H1 (cell line): Measurements from ENCODE around the gene VOPP1. TPM values are rescaled to one million over a fixed set of nuclear protein-coding genes. Genes with fewer than 3 reads are reported as not detected.

Source experiments
- CTCF ChIA-PET: fragments of 300-600 bp; sonication (Branson Sonifier 250); formaldehyde crosslinking; loops from one replicate; lab custom pipeline; 2021; ENCODE audit not compliant: partially characterized antibody; lab: Charles Lee
- POLR2A ChIA-PET: fragments of 300-600 bp; sonication (Branson Sonifier 250); formaldehyde crosslinking; loops from one replicate; lab custom pipeline; 2021; ENCODE audit warnings: inconsistent platforms; ENCODE audit not compliant: partially characterized antibody; lab: Charles Lee
- DNase-seq, 2 experiments: peaks; one replicate each; pipeline versions ENCODE4 v3.0.0 to v3.0.0-alpha.2; 2010 to 2022; ENCODE audit warnings: low spot score in 2 of 2, low read depth in 1 of 2, mixed read lengths in 1 of 2
- FAIRE-seq: peaks from 2 replicates; lab custom pipeline; 2011; peaks lifted over from hg19 to GRCh38; lab: Jason Lieb, UNC
- H2AFZ ChIP-seq: 2 replicates; pipeline ENCODE4 v1.8.1; 2012; ENCODE audit warnings: low read length, inconsistent platforms
- H2AK5ac ChIP-seq: 2 replicates; pipeline ENCODE4 v1.6.1; 2013; ENCODE audit warnings: low read depth, low read length
- H2BK120ac ChIP-seq: replicated peaks from 2 replicates; pipeline ENCODE3; 2013; ENCODE audit warnings: low read depth, low read length, inconsistent platforms
- H2BK12ac ChIP-seq: 2 replicates; pipeline ENCODE4 v1.6.1; 2013; ENCODE audit warnings: low read depth, low read length
- H2BK15ac ChIP-seq: 2 replicates; pipeline ENCODE4 v1.6.1; 2013; ENCODE audit warnings: low read length
- H2BK20ac ChIP-seq: 2 replicates; pipeline ENCODE4 v1.6.1; 2013; ENCODE audit warnings: low read length
- H2BK5ac ChIP-seq: 2 replicates; pipeline ENCODE4 v1.6.1; 2013; ENCODE audit warnings: low read depth, low read length
- H3K14ac ChIP-seq: 2 replicates; pipeline ENCODE4 v1.6.1; 2013; ENCODE audit warnings: inconsistent platforms; ENCODE audit not compliant: insufficient read length
- H3K18ac ChIP-seq: 2 replicates; pipeline ENCODE4 v1.6.1; 2013; ENCODE audit warnings: low read length; ENCODE audit errors: extremely low read depth
- H3K23ac ChIP-seq: 2 replicates; pipeline ENCODE4 v1.6.1; 2013; ENCODE audit warnings: inconsistent platforms; ENCODE audit not compliant: insufficient read length
- H3K23me2 ChIP-seq: 2 replicates; pipeline ENCODE4 v1.6.1; 2013; ENCODE audit warnings: low read depth, low read length
- H3K27ac ChIP-seq: 2 replicates; pipeline ENCODE4 v1.6.1; 2011; ENCODE audit warnings: low read depth, low read length, inconsistent platforms
- H3K27me3 ChIP-seq, 4 experiments: replicated peaks in 1 of 4; 1 replicate in 1 of 4; 2 replicates in 3 of 4; pipeline versions ENCODE4 v1.6.1 to v1.8.1; 2011 to 2013; ENCODE audit warnings: low read length in 3 of 4, mild to moderate bottlenecking in 3 of 4, inconsistent platforms in 2 of 4, mixed read lengths in 2 of 4, moderate library complexity in 1 of 4; ENCODE audit not compliant: control insufficient read depth in 3 of 4, insufficient read depth in 3 of 4; ENCODE audit errors: extremely low read depth in 1 of 4
- H3K36me3 ChIP-seq, 4 experiments: 2 replicates each; pipeline versions ENCODE4 v1.6.1 to v1.8.1; 2011 to 2013; ENCODE audit warnings: mild to moderate bottlenecking in 4 of 4, low read length in 3 of 4, moderate library complexity in 2 of 4, control low read depth in 1 of 4, inconsistent platforms in 1 of 4; ENCODE audit not compliant: insufficient read depth in 4 of 4, control insufficient read depth in 2 of 4
- H3K4ac ChIP-seq: replicated peaks from 2 replicates; pipeline ENCODE3; 2013; ENCODE audit warnings: low read length, low read depth, mixed read lengths, inconsistent platforms; ENCODE audit not compliant: insufficient read length
- H3K4me1 ChIP-seq, 4 experiments: replicated peaks in 1 of 4; 1 replicate in 1 of 4; 2 replicates in 3 of 4; pipeline versions ENCODE4 v1.6.1 to v1.8.1; 2011 to 2013; ENCODE audit warnings: low read length in 3 of 4, inconsistent platforms in 2 of 4, mixed read lengths in 1 of 4; ENCODE audit not compliant: insufficient read depth in 4 of 4, control insufficient read depth in 3 of 4
- H3K4me2 ChIP-seq, 2 experiments: 2 replicates each; pipeline versions ENCODE4 v1.6.1 to v1.8.1; 2011 to 2013; ENCODE audit warnings: low read depth in 2 of 2, low read length in 2 of 2, control low read depth in 1 of 2, inconsistent platforms in 1 of 2, mild to moderate bottlenecking in 1 of 2; ENCODE audit not compliant: insufficient read depth in 1 of 2
- H3K4me3 ChIP-seq, 4 experiments: fragments of 200-600, 300-600 bp in 1 of 4; sonication (generic), shearing (Covaris generic), sonication (Bioruptor Twin) in 1 of 4; 2 replicates each; pipeline versions ENCODE4 v1.5.1 to v1.8.1; 2011 to 2016; ENCODE audit warnings: low read length in 4 of 4, low read depth in 3 of 4, control low read depth in 2 of 4, inconsistent platforms in 2 of 4, mild to moderate bottlenecking in 2 of 4, mixed read lengths in 1 of 4, moderate library complexity in 1 of 4; ENCODE audit not compliant: insufficient read depth in 2 of 4; ENCODE audit errors: extremely low read depth in 1 of 4
- H3K56ac ChIP-seq: replicated peaks from 2 replicates; pipeline ENCODE3; 2013; ENCODE audit warnings: low read depth, mild to moderate bottlenecking, mixed read lengths, low read length, inconsistent platforms; ENCODE audit not compliant: insufficient read length
- H3K79me1 ChIP-seq: 2 replicates; pipeline ENCODE4 v1.6.1; 2013; ENCODE audit warnings: low read depth, low read length, control low read depth
- H3K79me2 ChIP-seq, 2 experiments: 2 replicates each; pipeline versions ENCODE4 v1.6.1 to v1.8.1; 2012 to 2013; ENCODE audit warnings: low read length in 2 of 2, mild to moderate bottlenecking in 2 of 2, inconsistent platforms in 1 of 2; ENCODE audit not compliant: insufficient read depth in 2 of 2, control insufficient read depth in 1 of 2
- H3K9ac ChIP-seq, 4 experiments: replicated peaks in 1 of 4; 1 replicate in 1 of 4; 2 replicates in 3 of 4; pipeline versions ENCODE4 v1.6.1 to v1.8.1; 2011 to 2013; ENCODE audit warnings: low read depth in 3 of 4, low read length in 3 of 4, control low read depth in 2 of 4, mild to moderate bottlenecking in 2 of 4, moderate library complexity in 2 of 4, inconsistent platforms in 1 of 4; ENCODE audit errors: extremely low read depth in 1 of 4
- H3K9me3 ChIP-seq, 2 experiments: 2 replicates each; pipeline versions ENCODE4 v1.6.1 to v1.8.1; 2012 to 2013; ENCODE audit warnings: mild to moderate bottlenecking in 2 of 2, moderate library complexity in 2 of 2, control low read depth in 1 of 2, inconsistent platforms in 1 of 2, low read depth in 1 of 2, low read length in 1 of 2, mixed read lengths in 1 of 2; ENCODE audit not compliant: insufficient read depth in 2 of 2
- H4K20me1 ChIP-seq, 2 experiments: replicated peaks in 1 of 2; 2 replicates each; pipeline versions ENCODE3 to v1.8.1; 2011 to 2013; ENCODE audit warnings: inconsistent platforms in 2 of 2, low read length in 2 of 2, mild to moderate bottlenecking in 1 of 2; ENCODE audit not compliant: insufficient read depth in 2 of 2, control insufficient read depth in 1 of 2
- H4K5ac ChIP-seq: 2 replicates; pipeline ENCODE4 v1.6.1; 2013; ENCODE audit warnings: low read length, low read depth, mixed read lengths, inconsistent platforms; ENCODE audit not compliant: insufficient read length
- H4K8ac ChIP-seq: 2 replicates; pipeline ENCODE4 v1.8.0; 2013; ENCODE audit warnings: mild to moderate bottlenecking, moderate library complexity, low read length, inconsistent platforms; ENCODE audit not compliant: insufficient read depth; ENCODE audit errors: extremely low read depth
- H4K91ac ChIP-seq: replicated peaks from 2 replicates; pipeline ENCODE3; 2013; ENCODE audit warnings: low read length, mixed read lengths, inconsistent platforms; ENCODE audit not compliant: insufficient read length
- ATF3 ChIP-seq: IDR thresholded peaks from 2 replicates; pipeline ENCODE4 v1.6.1; 2011; ENCODE audit warnings: low read depth, mild to moderate bottlenecking, low read length; ENCODE audit not compliant: insufficient read depth
- BCL11A ChIP-seq, 2 experiments: IDR thresholded peaks; one replicate each; pipeline ENCODE4 v1.6.1; 2011; ENCODE audit warnings: low read depth in 2 of 2, low read length in 2 of 2, mild to moderate bottlenecking in 2 of 2
- CEBPB ChIP-seq: IDR thresholded peaks from 2 replicates; pipeline ENCODE4 v1.6.1; 2012; ENCODE audit warnings: low read depth, low read length
- CREB1 ChIP-seq: IDR thresholded peaks from 2 replicates; pipeline ENCODE4 v1.6.1; 2012; ENCODE audit warnings: inconsistent platforms
- EGR1 ChIP-seq: IDR thresholded peaks from 2 replicates; pipeline ENCODE4 v1.6.1; 2011; ENCODE audit warnings: low read depth, low read length, borderline replicate concordance
- GABPA ChIP-seq: IDR thresholded peaks from 2 replicates; pipeline ENCODE4 v1.6.1; 2011; ENCODE audit warnings: mild to moderate bottlenecking, low read length, moderate library complexity, borderline replicate concordance; ENCODE audit not compliant: insufficient read depth
- MAX ChIP-seq: IDR thresholded peaks from 2 replicates; pipeline ENCODE4 v1.6.1; 2012; ENCODE audit warnings: inconsistent platforms
- POLR2AphosphoS5 ChIP-seq: IDR thresholded peaks from 2 replicates; pipeline ENCODE4 v1.6.1; 2011; ENCODE audit warnings: low read depth, low read length
- RFX5 ChIP-seq: IDR thresholded peaks from 2 replicates; pipeline ENCODE4 v1.6.1; 2011; ENCODE audit warnings: low read depth, low read length, improper control_type of control experiment, borderline replicate concordance
- SIX5 ChIP-seq: IDR thresholded peaks from 2 replicates; pipeline ENCODE4 v1.6.1; 2011; ENCODE audit warnings: mild to moderate bottlenecking, low read depth, low read length
- SP2 ChIP-seq: IDR thresholded peaks from 2 replicates; pipeline ENCODE4 v1.6.1; 2012; ENCODE audit warnings: mild to moderate bottlenecking, low read length, inconsistent platforms
- SRF ChIP-seq: IDR thresholded peaks from 2 replicates; pipeline ENCODE4 v1.6.1; 2011; ENCODE audit warnings: mild to moderate bottlenecking, low read depth, low read length, moderate library complexity
- TAF7 ChIP-seq: optimal IDR thresholded peaks from 2 replicates; pipeline ENCODE3; 2011; ENCODE audit warnings: low read depth, mild to moderate bottlenecking, inconsistent platforms, low read length, moderate library complexity, borderline replicate concordance
- TCF12 ChIP-seq: IDR thresholded peaks from 2 replicates; pipeline ENCODE4 v1.6.1; 2011; ENCODE audit warnings: low read depth, mild to moderate bottlenecking, low read length
- ZNF274 ChIP-seq: IDR thresholded peaks from 2 replicates; pipeline ENCODE4 v1.7.0; 2012; ENCODE audit warnings: low read length, borderline replicate concordance; ENCODE audit errors: extremely low read depth
- WGBS, 2 experiments: shearing (Covaris generic) in 1 of 2; methylation state at CpG; one replicate each; pipeline versions ENCODE4 v1.1.6 to v1.1.7; 2013 to 2015; ENCODE audit warnings: low lambda C conversion rate in 2 of 2, mixed read lengths in 2 of 2, inconsistent platforms in 1 of 2, low coverage in 1 of 2, missing lambda C conversion rate in 1 of 2; ENCODE audit not compliant: insufficient replicate concordance in 2 of 2, insufficient coverage in 1 of 2, insufficient read length in 1 of 2; ENCODE audit errors: extremely low coverage in 1 of 2, missing lambda C conversion rate in 1 of 2; 5-methylcytosine and 5-hydroxymethylcytosine counted together
- polyA plus RNA-seq, 7 experiments: library from polyadenylated mRNA; depleted of rRNA in 3 of 7; stranded (reverse) in 5 of 7; unstranded in 2 of 7; fragments of >200 nt in 5 of 7; fragments of 200-250 nt in 2 of 7; gene quantifications; 1 replicate in 5 of 7; 2 replicates in 1 of 7; 4 replicates in 1 of 7; pipeline versions ENCODE4 v1.2.1 to v1.2.3, GENCODE V29; 2011 to 2013; ENCODE audit warnings: missing spikeins in 2 of 7, mixed read lengths in 2 of 7
- total RNA-seq: library from RNA; stranded (reverse); fragmentation: NEBNext Ultra II Directional; extraction: Animal tissue kit (Norgen Biotek cat#: 25700); gene quantifications from 2 replicates; pipeline ENCODE4 v1.2.1, GENCODE V29; 2021

Gene VOPP1
- total and polyA plus RNA-seq, 2 of the 8 experiments (the other 6 are each of a cell fraction or from before 2014, with no cell fraction given), result 44.7 to 83.0 TPM

- H2BK12ac ChIP-seq, result no peak overlapping the region
- DNase-seq (no peak), FAIRE-seq (no peak)
- WGBS, 2 experiments, result 86% methylated on average over 4 of the region's 4 CpGs; no CpG with 5 or more reads in 1 of the 2 experiments
- TF ChIP-seq ZNF274 (no peak), GABPA (no peak), TCF12 (no peak), RFX5 (no peak), EGR1 (no peak), BCL11A (IDR thresholded peaks at IDR 0.05; ENCODE audit: low read depth in 2 of 2, low read length in 2 of 2) (no peak), MAX (no peak), SIX5 (no peak), POLR2AphosphoS5 (no peak), ATF3 (no peak), CREB1 (no peak), SP2 (no peak), TAF7 (no peak), CEBPB (no peak), SRF (no peak)
- no peak overlapping the region for H3K14ac ChIP-seq
- no peak overlapping the region for H3K23ac ChIP-seq
- no peak overlapping the region for H3K4me2 ChIP-seq
- no peak overlapping the region for H2AFZ ChIP-seq
- H4K20me1 ChIP-seq, result no peaks in the 10 kb centered on the region
- H3K27ac ChIP-seq, result no peak overlapping the region
- H3K9me3 ChIP-seq, result no peaks in the 10 kb centered on the region
- H3K56ac ChIP-seq, result no peak overlapping the region
- H4K5ac ChIP-seq, result no peak overlapping the region
- H3K4me1 ChIP-seq, result peaks cover 0 to 12% (median 7%) of the 10 kb centered on the region in 4 experiments; a peak in 3 of 7 replicates
- no peak overlapping the region for H4K91ac ChIP-seq
- H3K36me3 ChIP-seq, result no peaks in the 10 kb centered on the region
- H3K18ac ChIP-seq, result no peak overlapping the region
- H2BK20ac ChIP-seq, result no peak overlapping the region
- no peaks in the 10 kb centered on the region for H3K79me2 ChIP-seq
- no peaks in the 10 kb centered on the region for H3K79me1 ChIP-seq
- no peak overlapping the region for H2BK5ac ChIP-seq
- H2AK5ac ChIP-seq, result no peak overlapping the region
- no peak overlapping the region for H2BK15ac ChIP-seq
- H3K27me3 ChIP-seq, result peaks cover 0 to 5% (median 0%) of the 10 kb centered on the region in 4 experiments; a peak in 2 of 7 replicates
- peaks cover 12% of the 10 kb centered on the region for H3K23me2 ChIP-seq
- no peak overlapping the region for H3K4ac ChIP-seq
- ChIA-PET POLR2A (no interaction called here), CTCF (no interaction called here)
- H3K9ac ChIP-seq, result no peak overlapping the region
- no peak overlapping the region for H2BK120ac ChIP-seq
- H4K8ac ChIP-seq, result no peak overlapping the region
- H3K4me3 ChIP-seq, result no peak overlapping the region
Measured at GRCh38 chr7:55576753-55577152, 4.5 kb upstream of the VOPP1 start.
